GM18526 (cell line): Measurements from ENCODE around the gene GABRD.

Experiments used
- POLR2A ChIP-seq: IDR thresholded peaks from 3 replicates; pipeline ENCODE4 v1.6.1; 2011; ENCODE audit not compliant: insufficient read length; ENCODE audit errors: extremely low read depth

Gene GABRD

GRCh38 chr1:2052756-2053155, 33.6 kb downstream of the GABRD start:
- no peak for TF ChIP-seq POLR2A

GRCh38 chr1:2053217-2053616, 34.1 kb downstream of the GABRD start:
- no peak for TF ChIP-seq POLR2A

GRCh38 chr1:2053784-2054376, 34.7 kb downstream of the GABRD start:
- TF ChIP-seq POLR2A: no peak

GRCh38 chr1:2054560-2054959, 35.4 kb downstream of the GABRD start:
- no peak for TF ChIP-seq POLR2A

GRCh38 chr1:2055911-2056575, 36.9 kb downstream of the GABRD start:
- no peak for TF ChIP-seq POLR2A

- no peak for TF ChIP-seq POLR2A
Measured at GRCh38 chr1:2056955-2057590, 37.9 kb downstream of the GABRD start.

- TF ChIP-seq POLR2A: no peak
Measured at GRCh38 chr1:2059290-2059953, 40.3 kb downstream of the GABRD start.

GRCh38 chr1:2060072-2060471, 40.9 kb downstream of the GABRD start:
- no peak for TF ChIP-seq POLR2A

GRCh38 chr1:2060535-2060934, 41.4 kb downstream of the GABRD start:
- TF ChIP-seq POLR2A: no peak

- no peak for TF ChIP-seq POLR2A
Measured at GRCh38 chr1:2061065-2061778, 42.1 kb downstream of the GABRD start.

GRCh38 chr1:2065699-2066098, 46.6 kb downstream of the GABRD start:
- TF ChIP-seq POLR2A: no peak

GRCh38 chr1:2067393-2067792, 48.2 kb downstream of the GABRD start:
- TF ChIP-seq POLR2A: no peak

GRCh38 chr1:2067981-2068380, 48.8 kb downstream of the GABRD start:
- no peak for TF ChIP-seq POLR2A

- TF ChIP-seq POLR2A: no peak
Measured at GRCh38 chr1:2068951-2069350, 49.8 kb downstream of the GABRD start.

GRCh38 chr1:2070016-2070415, 50.9 kb downstream of the GABRD start:
- no peak for TF ChIP-seq POLR2A
